Measurements from ENCODE around the gene POPDC2. TPM values are rescaled to one million over a fixed set of nuclear protein-coding genes. Genes with fewer than 3 reads are reported as not detected.

The POPDC2 gene
- total and polyA plus RNA-seq, 2 of the 4 experiments (the other 2 are of a cell fraction), result under 0.01 to 0.29 TPM

DNA sequence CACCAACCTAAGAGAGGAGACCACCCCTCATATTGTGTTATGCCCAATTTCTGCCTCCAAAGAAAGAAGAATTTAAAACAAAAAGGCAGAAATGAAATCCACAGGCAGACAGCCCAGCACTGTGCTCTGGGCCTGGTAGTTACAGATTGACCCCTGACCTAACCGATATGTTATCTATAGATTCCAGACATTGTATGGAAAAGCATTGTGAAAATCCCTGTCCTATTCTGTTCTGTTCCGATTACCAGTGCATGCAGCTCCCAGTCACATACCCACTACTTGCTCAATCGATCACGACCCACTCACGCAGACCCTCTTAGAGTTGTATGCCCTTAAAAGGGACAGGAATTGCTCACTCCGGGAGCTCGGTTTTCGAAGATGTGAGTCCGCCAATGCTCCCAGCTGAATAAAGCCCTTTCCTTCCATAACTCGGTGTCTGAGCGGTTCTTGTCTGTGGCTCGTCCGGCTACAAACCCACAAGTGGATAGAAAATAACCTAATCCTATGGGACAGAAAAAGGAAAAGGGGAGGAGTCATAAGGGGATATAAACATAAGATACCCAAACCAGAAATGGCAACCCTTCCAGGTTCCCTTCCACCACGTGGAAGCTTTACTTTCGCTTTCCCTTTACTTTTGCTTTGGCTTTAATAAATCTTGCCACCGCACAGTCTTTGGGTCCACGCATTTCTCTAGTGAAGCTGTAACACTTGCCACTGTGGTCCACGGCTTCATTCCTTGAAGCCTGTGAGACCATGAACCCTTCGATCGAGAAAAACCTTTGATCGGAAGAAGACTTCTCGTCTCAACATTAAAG lies 40.7 kb upstream of the POPDC2 start:
- Histone ChIP-seq H4K8ac (ENCODE audit: low read depth in 2 of 2, low read length in 2 of 2) (no peak overlapping the region), H3K9me1 (ENCODE audit: insufficient read depth, low read length) (no peaks in the 10 kb centered on the region), H3K4me3 (ENCODE audit: insufficient read depth, low read depth, low read length) (no peak overlapping the region), H3K36me3 (ENCODE audit: control insufficient read depth, insufficient read depth, low read length) (no peaks in the 10 kb centered on the region), H4K20me1 (ENCODE audit: insufficient read depth, low read length) (no peaks in the 10 kb centered on the region), H2AK5ac (ENCODE audit: low read depth, low read length) (no peak overlapping the region), H3K14ac (replicated peaks; ENCODE audit: low read depth, low read length) (no peak overlapping the region), H3K4me1 (ENCODE audit: control insufficient read depth, insufficient read depth, low read length) (0 out of 2 replicates have a peak, but pooled peaks cover 2% of the 10 kb centered on the region), H3K18ac (ENCODE audit: low read depth, low read length) (no peak overlapping the region), H4K5ac (ENCODE audit: low read depth, low read length) (no peak overlapping the region), H3K4me2 (ENCODE audit: low read depth, low read length) (no peak overlapping the region), H2BK5ac (ENCODE audit: low read depth, low read length, poor library complexity, severe bottlenecking) (no peak overlapping the region), H3K27ac (ENCODE audit: insufficient read depth, low read length) (no peak overlapping the region), H2BK15ac (ENCODE audit: low read depth, low read length) (no peak overlapping the region), H3K9ac (ENCODE audit: low read depth, low read length) (no peak overlapping the region), H2AFZ (replicated peaks; ENCODE audit: low read length, poor library complexity) (no peak overlapping the region), H3K9me3 (ENCODE audit: control insufficient read depth, insufficient read depth, low read length) (no peaks in the 10 kb centered on the region), H3K27me3 (ENCODE audit: control insufficient read depth, insufficient read depth, low read length) (peaks cover 18% of the 10 kb centered on the region), H3K4ac (ENCODE audit: low read depth, low read length) (no peak overlapping the region), H2BK120ac (ENCODE audit: low read depth, low read length) (no peak overlapping the region), H4K91ac (ENCODE audit: insufficient read depth, low read depth, low read length) (no peak overlapping the region), H3K79me1 (ENCODE audit: low read depth in 1 of 2, low read length in 2 of 2) (no peaks in the 10 kb centered on the region), H3K56ac (ENCODE audit: extremely low read depth, insufficient read depth, low read length) (no peak overlapping the region), H2AK9ac (replicated peaks; ENCODE audit: low read depth, low read length, poor library complexity) (no peak overlapping the region), H2BK20ac (ENCODE audit: low read depth, low read length) (no peak overlapping the region), H3K23ac (ENCODE audit: low read depth, low read length) (no peak overlapping the region)
- no TSS peak for BruUV-seq (replicated peaks)
- dilution Hi-C loops (cut with HindIII; ENCODE audit: low sequenced_read_pairs, unreplicated experiment) (no loop called here), in situ Hi-C loops (cut with MboI; ENCODE audit: low sequenced_read_pairs) (no loop called here), intact Hi-C loops (cut with micrococcal nuclease) (loop anchor here (10.0 kb wide), 1 partner anchor 504 kb away; no protein-coding TSS in a partner anchor)
- WGBS, 2 experiments (ENCODE audit: extremely low coverage in 2 of 2, insufficient read length in 1 of 2), result 87% methylated on average over 4 of the region's 22 CpGs; no CpG with 5 or more reads in 1 of the 2 experiments
- CTCF ChIA-PET, result no interaction called here
- DNase-seq (no peak), ATAC-seq (ENCODE audit: low read depth) (no peak)
- POLR2A ChIA-PET (ENCODE audit: unreplicated experiment), result no interaction called here
- TF ChIP-seq POLR2A (IDR thresholded peaks at IDR 0.05; ENCODE audit: low read depth, low read length), result no peak
- TF ChIP-seq NFE2L2 (IDR thresholded peaks at IDR 0.05; ENCODE audit: low read depth, low read length), result no peak
- no peak for TF ChIP-seq RCOR1 (IDR thresholded peaks at IDR 0.05; ENCODE audit: insufficient replicate concordance, low read length)
- TF ChIP-seq SMC3 (IDR thresholded peaks at IDR 0.05; ENCODE audit: low read depth, low read length), result no peak
- TF ChIP-seq MAZ (IDR thresholded peaks at IDR 0.05; ENCODE audit: borderline replicate concordance, low read depth, low read length), result no peak
- TF ChIP-seq BHLHE40 (IDR thresholded peaks at IDR 0.05; ENCODE audit: low read depth, low read length), result no peak
